Activated T-helper 1 cell treated with anti-CD3 and anti-CD28 coated beads, Interleukin-2, amount 50 U/mL, for 16 hours (primary cell): Measurements from ENCODE around the gene ARHGDIB.
A peak's percentile ranks its signal among the peaks of the same experiment; 100 is the strongest.

Experiments
- DNase-seq, 2 donors: peaks; one replicate each; pipeline ENCODE4 v3.0.0-alpha.2; 2020; ENCODE audit warnings: low read depth in 1 of 2, low spot score in 1 of 2

The ARHGDIB gene

DNA sequence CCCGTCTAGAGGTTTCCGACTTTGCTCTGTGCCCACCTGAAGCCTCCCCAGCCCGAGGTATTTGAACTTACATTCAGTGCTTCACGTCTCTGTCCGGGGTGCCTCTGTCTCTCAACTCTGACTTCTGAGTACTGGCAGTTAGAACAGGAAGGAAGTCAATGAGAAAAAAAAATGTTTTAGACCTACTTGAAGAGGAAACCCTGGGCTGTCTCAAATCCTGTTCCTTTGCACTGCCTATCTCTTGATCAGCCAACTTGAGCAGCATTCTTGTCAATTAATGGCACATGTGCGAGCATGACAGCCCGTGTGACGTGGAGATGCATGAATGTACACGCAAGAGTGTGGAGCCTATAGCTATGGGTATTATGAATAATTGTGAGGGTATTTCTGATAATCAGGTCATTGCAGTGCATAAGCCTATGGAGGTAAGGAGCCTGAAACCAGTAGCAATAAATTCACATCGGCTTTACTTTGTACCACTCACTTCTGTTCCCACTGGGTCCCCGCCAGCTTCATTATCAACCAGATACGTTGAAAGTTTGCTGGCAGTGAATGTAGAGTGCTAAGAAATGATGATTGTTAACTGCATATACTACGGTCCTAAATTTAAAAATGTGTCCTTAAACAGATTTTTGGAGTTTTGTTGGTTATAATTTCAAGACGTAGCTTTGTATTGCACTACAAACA is at the start of gene ARHGDIB:
ARHGDIB (minus strand) TSS at position 136 of the 687 bp plus-strand sequence. CDS start 10,889 bp downstream, outside the sequence.
- peak in 1 of 2 donors; percentile 60 for DNase-seq

DNA sequence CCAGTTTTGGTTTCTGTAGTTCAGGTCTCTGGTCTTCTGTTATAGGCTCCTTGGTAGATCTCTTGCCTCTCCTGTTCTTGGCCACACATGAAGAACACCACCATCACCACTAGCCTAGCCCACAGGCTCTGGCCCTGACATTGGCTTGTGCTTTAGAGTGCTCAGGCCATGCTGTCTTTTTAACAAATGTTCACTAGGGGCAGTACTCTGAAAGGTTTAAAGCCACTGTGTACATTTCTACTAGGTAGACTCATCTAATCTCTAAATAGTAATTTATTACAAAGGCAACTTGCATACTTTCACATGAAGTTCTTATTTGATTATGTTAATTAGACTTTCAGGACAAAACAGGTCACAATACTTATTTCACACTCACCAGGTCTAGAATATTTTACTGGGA is 49.8 kb upstream of the ARHGDIB start:
- DNase-seq, result no peak

GRCh38 chr12:15007551-15007950 is 46.1 kb upstream of the ARHGDIB start:
- no peak for DNase-seq

GRCh38 chr12:15005064-15005463 is 43.7 kb upstream of the ARHGDIB start:
- no peak for DNase-seq

GRCh38 chr12:15004421-15004820 is 43.0 kb upstream of the ARHGDIB start:
- no peak for DNase-seq

DNA sequence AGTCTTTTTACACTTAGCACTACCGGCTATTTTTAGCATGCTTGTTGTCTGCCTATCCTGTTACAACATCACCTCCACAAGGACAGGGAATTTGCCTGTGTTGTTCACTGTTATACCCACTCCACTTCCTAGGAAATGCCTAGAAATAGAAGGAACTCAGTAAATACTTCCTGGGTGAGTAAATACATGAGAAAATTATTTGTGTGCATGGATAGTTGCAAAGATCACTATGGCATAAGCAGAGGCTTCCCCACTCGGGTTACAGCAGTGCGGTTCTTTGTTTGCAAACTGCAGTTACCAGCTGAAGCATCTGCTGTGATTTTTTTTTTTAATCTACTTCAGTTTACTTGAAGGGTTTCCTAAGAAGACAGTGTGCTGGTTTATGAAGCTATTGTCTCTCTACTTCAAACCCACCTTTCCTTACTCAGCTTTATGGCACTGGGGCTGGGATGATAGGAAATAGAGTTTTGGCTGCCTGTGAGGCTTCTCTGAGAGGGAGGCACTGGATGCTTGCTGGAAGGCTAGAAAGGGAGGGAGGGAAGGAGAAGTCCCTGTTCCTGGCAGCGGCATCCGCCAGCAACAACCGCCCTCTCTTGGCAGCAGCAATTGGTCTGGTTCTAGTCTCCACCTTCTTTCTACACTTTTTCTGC is 40.5 kb upstream of the ARHGDIB start:
- DNase-seq, result no peak

GRCh38 chr12:15000575-15000974 is 39.2 kb upstream of the ARHGDIB start:
- no peak for DNase-seq

DNA sequence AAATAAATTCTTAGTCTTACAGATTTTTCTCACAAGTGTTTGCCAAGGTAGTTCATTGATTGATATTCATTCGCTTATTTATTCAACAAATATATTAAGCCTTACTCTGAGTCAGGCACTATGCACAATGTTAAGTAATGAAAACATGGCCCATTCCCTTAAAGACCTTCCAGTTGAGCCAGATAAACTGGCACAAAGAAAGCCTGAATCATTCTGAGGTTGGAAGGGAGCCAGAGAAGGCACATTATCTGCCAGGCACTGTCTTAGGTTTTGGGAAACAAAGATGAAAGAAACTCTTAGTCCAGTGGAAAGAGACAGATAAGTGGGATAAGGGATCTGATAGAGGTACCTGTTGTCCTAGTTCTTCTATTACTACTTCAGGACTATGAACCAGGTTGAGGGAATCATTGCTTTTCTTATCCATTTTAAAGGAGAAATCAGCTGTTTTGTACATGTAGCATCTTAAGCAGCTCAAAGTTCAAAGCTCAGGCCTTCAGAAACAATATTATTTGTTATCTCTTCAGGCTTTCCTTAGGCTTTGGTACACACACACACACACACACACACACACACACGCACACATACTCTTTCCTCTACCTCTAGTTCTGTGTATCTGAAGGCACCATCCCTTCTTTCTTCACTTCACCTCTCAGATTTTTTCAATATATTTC is 38.4 kb upstream of the ARHGDIB start:
- DNase-seq, result no peak

DNA sequence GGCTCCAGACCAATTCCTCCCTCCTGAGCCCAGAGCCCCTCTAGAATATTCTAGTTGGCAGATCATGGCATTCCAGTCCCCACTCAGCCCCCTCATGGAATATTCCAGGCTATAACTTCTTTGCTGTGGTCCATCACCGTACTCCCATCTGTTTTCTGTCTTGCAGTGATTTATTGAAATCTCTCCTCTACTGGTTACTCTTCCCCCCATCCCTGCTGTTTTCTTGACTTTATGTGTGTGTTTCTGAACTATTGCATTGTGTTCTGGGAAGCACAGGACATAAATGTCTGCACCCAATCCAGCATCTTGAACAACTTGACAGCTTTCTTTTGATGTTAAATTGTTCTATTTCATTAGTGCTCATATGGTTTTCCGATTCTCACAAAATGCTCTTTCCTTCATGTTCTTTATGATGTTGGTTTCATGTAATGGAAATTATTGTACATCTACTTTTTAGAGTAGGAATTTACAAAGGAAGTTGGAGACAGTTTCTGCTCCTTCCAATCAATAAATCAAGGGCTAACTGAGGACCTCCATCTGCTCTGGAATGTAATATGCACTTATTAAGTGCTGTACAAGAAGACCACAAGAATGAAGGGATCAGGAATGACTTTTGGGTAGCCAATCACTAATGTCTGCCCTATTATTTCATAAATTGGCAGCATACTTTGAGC is 37.8 kb upstream of the ARHGDIB start:
- no peak for DNase-seq

DNA sequence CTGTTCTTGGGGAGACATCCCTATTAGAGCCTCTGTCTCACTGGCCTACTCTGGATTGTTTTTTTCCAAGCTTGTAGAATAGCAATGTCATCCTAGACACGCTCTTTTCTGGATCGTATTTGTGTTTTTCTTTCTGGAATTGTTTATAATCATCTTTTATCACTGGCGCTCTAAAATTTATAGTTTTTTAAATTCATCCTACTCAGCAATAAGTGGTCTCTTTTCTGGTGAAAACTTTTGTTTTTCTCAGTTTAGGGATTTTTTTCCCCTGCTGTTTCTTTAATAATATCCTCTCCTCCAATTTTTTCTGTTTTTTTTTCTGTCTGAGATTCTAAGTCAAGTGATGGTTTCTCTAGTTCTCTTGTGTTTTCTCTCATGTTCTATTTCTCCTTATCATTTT is 36.6 kb upstream of the ARHGDIB start:
- DNase-seq, result no peak

DNA sequence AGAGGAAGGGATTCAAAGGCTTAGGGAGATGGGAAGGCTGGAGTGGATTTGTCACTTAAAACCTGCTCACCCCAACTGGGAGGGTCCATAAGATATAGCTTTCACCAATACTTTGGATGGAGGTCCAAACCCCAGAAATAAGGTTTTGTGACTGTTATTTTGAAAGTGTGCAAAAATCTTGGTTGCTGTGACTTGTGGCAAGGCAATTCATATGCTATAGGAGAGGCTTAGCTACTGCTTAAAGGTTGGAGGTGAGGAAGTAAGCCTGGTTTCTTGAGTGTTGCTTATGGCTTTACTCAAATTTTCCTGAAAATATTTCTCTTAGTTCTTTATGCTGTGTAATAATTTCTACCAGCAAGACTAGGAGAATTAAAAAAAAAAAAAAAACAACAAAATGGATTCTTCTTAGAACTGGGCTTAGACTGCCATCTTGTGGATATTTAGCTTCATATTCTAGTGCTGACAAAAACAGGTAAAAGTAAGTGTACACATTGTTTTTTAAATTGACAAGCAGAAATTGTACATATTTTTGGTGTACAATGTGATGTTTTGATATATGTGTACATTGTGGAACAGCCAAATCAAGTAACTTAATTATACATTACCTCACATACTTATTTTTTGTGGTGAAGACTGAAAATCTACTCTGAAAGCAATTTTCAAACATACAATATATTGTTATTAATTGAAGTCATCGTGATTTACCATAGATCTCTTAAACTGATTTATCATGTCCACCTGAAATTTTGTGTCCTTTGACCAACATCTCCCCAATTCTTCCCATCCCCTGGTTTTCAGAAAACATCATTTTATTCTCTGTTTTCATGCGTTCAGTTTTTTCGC is 34.4 kb upstream of the ARHGDIB start:
- no peak for DNase-seq

GRCh38 chr12:14994610-14995009 is 33.2 kb upstream of the ARHGDIB start:
- no peak for DNase-seq

DNA sequence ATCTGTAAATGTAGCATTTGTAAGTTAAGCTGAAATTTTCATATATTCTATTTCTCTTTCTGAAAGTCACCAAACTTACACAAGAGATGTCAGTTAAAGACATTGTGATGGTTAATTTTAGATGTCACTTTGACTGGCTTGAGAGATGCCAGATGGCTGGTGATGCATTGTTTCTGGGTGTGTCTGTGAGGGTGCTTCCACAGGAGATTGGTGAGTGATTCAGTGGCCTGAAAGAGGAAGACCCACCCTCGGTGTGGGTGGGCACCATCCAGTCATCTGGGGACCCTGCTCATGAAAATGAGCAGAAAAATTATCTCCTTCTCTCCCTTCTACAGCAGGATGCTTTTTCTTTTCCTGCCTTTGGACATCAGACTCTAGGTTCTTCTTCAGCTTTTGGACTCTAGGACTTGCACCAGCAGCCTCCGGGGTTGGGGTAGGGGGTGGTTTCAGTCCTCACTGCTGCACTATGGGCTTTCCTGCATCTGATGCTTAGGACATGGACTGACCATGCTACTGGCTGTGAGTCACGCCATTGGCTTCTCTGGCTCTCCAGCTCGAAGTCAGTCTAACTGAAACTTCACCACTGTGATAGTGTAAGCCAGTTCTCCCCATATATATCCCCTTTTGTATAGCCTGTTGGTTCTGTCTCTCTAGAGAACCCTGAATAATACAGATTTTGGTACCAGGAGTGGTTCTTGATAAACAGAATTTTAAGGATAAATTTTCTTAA is 32.3 kb upstream of the ARHGDIB start:
- no peak for DNase-seq

DNA sequence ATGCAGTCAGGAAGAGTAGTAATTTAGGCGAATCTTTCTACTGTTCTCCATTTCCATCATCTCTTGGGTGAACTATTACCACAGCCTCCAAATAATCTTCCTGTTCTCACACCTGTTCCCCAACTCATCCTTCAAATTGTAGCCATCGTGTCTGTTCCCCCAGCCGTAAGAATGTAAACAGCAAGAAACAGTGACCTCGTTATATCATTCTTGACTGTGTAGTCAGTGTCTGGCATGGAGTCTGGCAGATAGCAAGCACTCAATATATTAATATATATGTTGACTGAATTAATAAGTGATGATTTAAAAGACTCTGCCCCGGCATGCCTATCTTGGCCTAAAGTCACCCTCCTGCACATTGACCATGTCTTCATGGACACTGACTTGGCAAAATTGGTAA is 31.7 kb upstream of the ARHGDIB start:
- no peak for DNase-seq

DNA sequence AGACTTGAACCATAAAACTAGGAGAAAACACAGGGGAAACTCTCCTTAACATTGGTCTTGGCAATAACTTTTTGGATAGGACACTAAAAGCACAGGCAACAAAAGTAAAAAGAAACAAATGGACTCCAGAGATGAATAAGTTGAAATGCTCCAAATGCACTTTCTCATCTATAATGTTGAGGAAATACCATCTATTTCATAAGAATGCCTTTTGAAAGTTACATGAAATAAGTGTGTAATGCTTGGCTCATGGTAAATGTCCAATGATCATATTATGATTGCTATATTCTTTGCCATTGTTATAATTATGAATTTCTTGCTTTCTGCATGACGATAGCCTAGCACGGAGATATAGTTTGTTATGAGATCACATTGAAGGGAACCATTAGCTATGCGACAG is 31.3 kb upstream of the ARHGDIB start:
- no peak for DNase-seq

- DNase-seq, result no peak
Observed at GRCh38 chr12:14991069-14991468, 29.7 kb upstream of the ARHGDIB start.

DNA sequence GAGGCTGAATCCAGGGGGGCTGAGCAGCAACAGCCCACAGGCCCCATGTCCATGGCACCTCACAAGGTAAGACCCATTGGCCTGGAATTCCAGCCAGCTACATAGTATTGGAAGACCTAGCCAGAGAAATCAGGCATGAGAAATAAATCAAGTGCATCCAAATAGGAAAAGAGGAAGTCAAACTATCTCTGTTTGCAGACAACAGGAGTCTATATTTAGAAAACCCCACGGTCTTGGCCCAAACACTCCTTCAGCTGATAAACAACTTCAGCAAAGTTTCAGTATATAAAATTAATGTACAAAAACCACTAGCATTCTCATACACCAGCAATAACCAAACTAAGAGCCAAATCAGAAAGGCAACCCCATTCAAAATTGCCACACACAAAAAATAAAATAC is 28.4 kb upstream of the ARHGDIB start:
- no peak for DNase-seq

DNA sequence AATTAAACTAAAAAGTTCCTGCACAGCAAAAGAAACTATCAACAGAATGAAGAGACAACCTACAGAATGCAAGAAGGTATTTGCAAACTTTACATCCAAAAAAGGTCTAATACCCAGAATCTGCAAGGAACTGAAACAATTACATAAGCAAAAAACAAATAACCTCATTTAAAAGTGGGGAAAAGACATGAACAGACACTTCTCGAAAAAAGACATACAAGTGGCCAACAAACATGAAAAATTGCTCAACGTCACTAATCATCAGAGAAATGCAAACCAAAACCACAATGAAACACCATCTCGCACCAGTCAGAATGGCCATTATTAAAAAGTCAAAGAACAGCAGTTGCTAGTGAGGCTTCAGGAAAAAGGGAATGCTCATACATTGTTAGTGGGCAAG is 26.6 kb upstream of the ARHGDIB start:
- no peak for DNase-seq

DNA sequence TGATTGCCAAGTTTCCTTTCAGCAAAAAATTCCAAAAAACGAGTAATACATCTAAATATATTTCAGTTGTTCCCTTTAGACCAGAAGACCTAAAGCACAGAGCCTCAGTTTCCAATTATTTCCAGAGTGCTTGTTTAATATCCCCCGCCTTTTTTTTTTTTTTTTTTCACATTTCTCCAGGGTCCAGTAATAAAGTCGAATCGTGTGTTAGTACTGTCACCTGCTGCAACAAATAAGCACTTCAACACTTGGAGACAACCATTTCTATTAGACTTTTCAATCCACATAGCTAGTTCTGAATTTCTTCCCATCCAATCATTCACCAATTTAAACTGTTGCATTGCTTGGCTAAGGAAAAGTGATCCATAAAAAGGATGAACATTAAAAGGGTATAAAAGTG is 25.0 kb upstream of the ARHGDIB start:
- no peak for DNase-seq

DNA sequence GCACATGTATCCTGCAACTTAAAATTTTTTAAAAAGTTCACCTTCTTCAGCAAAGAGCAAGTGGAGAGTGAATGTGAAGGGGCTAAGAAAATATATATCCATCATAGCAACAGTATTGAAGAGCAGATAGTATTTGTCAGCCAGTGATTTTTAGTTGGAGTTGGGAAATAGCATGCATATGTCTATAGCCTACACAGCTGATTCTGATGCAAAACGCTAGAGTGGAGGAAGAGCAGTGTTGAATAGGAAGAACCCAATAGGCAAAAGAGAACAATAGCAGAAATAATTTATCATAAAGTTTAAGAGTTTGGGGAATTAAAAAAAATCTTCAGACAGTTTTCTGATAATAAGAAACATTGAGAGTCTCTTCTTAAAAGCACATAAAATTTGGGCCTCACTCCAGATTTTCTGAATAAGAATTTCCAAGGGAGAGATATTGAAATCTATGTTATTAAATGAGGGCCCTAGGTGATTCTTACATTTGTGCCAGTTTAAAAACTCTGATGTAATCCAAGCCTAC is 23.4 kb upstream of the ARHGDIB start:
- DNase-seq, result no peak
